Measurements from ENCODE around the gene TSTD1. TPM values are rescaled to one million over a fixed set of nuclear protein-coding genes. Genes with fewer than 3 reads are reported as not detected.

Gene TSTD1
- total and polyA plus RNA-seq, 9 donors: 13.6 to 200 (median 50.3) TPM

DNA sequence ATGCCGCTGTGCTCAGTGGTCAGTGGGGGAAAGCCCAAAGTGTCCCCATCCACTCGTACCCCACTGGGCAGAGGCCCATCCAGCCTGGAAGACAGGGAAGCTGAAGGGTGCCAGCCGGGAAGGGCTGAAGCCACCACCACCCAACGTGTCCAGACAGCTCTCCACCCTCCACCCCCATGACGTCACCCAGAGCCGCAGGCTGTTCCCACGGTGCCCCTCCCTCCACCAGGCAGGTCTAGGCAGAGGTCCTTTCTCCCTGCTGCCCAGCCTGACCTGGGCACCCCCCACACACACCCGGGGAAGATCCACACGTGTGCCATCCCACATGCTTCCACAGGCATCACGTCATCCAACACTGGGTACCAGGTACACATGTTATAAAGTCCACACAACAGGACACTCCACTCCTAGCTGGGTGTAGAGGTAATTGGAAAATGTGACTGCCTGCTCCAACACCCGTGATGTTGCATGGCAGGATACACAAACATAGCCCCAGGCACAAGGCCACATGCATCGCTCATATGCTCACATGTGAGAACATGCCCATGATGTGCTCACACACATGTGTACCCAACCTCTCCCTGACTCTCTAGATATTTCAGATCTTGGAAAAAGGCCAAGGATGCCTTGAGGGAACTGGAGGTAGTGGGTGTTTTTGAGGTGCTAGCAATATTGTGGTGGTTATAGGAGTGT, 36.1 kb upstream of the TSTD1 start:
- Histone ChIP-seq H3K36me3 (no peaks in the 10 kb centered on the region), H3K9me3 (no peaks in the 10 kb centered on the region), H3K27ac (no peak overlapping the region), H3K27me3 (no peaks in the 10 kb centered on the region), H3K4me3 (no peak overlapping the region), H3K4me1 (ENCODE audit: insufficient read depth) (no peaks in the 10 kb centered on the region)
- DNase-seq: no peak
- intact Hi-C loops (cut with DNase I): no loop called here
- WGBS, 3 donors: 73 to 76% (median 75%) methylated on average over 12 of the region's 12 CpGs
- no peak for TF ChIP-seq EP300 (IDR thresholded peaks at IDR 0.05)
- TF ChIP-seq POLR2A (IDR thresholded peaks at IDR 0.05): no peak
- TF ChIP-seq, protein P1, sequence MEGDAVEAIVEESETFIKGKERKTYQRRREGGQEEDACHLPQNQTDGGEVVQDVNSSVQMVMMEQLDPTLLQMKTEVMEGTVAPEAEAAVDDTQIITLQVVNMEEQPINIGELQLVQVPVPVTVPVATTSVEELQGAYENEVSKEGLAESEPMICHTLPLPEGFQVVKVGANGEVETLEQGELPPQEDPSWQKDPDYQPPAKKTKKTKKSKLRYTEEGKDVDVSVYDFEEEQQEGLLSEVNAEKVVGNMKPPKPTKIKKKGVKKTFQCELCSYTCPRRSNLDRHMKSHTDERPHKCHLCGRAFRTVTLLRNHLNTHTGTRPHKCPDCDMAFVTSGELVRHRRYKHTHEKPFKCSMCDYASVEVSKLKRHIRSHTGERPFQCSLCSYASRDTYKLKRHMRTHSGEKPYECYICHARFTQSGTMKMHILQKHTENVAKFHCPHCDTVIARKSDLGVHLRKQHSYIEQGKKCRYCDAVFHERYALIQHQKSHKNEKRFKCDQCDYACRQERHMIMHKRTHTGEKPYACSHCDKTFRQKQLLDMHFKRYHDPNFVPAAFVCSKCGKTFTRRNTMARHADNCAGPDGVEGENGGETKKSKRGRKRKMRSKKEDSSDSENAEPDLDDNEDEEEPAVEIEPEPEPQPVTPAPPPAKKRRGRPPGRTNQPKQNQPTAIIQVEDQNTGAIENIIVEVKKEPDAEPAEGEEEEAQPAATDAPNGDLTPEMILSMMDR (IDR thresholded peaks at IDR 0.05): no peak

DNA sequence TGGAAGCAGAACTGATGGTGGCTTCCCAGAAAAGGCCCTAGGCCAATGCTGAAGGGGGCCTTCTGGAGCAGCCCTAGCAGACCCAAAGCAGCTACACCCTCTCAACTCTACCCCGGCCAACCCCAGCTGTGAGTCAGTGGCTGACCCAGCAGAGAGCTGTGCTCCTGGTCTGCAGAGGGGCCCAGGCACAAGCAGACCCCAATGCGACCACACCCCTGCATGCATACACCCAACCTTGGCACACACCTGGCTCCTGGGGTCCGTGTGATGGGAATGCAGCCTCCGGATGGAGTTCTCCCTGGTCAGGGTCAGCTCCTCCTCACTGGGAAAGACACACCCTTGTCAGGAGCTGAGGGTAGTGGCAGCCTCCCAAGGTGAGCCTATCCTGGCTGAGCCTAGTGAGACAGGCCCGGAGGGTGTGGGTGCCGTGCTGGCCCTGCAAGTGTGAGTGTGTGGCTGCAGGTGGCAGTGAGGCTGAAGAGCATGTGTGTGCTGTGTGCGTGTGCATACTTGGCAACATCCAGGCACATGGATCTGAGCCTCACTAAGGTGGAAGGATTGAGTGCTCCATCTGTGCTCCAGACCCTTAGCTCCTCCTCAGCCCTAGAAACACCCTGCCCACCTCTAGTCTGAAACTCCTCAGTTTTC, 34.8 kb upstream of the TSTD1 start:
- no peak overlapping the region for H3K27ac ChIP-seq
- no peaks in the 10 kb centered on the region for H3K36me3 ChIP-seq
- no peak for DNase-seq
- no peaks in the 10 kb centered on the region for H3K4me1 ChIP-seq (ENCODE audit: insufficient read depth)
- H3K9me3 ChIP-seq: no peaks in the 10 kb centered on the region
- intact Hi-C loops (cut with DNase I): no loop called here
- no peak overlapping the region for H3K4me3 ChIP-seq
- WGBS, 3 donors: 65 to 83% (median 69%) methylated on average over 5 to 7 of the region's 7 CpGs
- TF ChIP-seq, protein P1 (IDR thresholded peaks at IDR 0.05): no peak
- TF ChIP-seq EP300 (IDR thresholded peaks at IDR 0.05) (no peak), POLR2A (IDR thresholded peaks at IDR 0.05) (no peak)
- H3K27me3 ChIP-seq: no peaks in the 10 kb centered on the region

DNA sequence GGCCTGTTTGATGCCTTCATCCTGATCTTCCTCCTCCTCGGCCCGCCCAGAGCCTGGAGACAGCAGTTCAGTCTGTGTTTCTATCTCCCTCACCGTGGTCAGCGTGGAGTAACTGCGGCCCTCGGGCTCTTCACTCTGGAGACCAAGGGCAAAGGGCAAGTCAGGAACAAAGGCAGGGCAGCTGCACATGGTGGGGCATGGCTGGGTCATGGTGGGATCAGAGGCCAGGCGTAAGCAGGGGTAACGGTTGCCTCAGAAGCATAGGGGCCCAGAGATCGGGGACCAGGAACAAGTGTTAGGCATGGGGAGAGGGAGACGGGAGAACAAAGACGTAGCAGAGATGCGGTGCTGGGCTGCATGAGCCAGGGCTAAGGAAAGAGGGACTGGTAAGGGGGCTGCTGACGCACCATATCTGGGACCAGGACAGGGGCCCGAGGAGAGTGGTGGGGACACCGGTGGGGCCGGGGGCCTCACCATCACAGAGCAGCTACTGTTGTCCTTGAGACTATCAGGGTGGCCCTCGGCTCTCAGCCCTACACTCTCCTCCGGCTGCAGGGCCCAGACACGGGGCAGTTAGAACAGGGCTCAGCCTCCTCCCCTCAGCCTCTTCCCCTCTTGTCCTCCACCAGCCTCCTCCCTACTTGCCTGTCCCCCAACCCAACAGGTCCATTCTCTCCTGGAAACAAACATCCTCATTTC, 34.1 kb upstream of the TSTD1 start:
- Histone ChIP-seq H3K9me3 (no peaks in the 10 kb centered on the region), H3K4me3 (no peak overlapping the region), H3K27me3 (no peaks in the 10 kb centered on the region), H3K4me1 (ENCODE audit: insufficient read depth) (no peaks in the 10 kb centered on the region), H3K27ac (no peak overlapping the region), H3K36me3 (no peaks in the 10 kb centered on the region)
- no peak for TF ChIP-seq POLR2A (IDR thresholded peaks at IDR 0.05)
- TF ChIP-seq EP300 (IDR thresholded peaks at IDR 0.05): no peak
- DNase-seq: no peak
- WGBS, 3 donors: 84 to 85% (median 84%) methylated on average over 19 of the region's 19 CpGs
- intact Hi-C loops (cut with DNase I): no loop called here

DNA sequence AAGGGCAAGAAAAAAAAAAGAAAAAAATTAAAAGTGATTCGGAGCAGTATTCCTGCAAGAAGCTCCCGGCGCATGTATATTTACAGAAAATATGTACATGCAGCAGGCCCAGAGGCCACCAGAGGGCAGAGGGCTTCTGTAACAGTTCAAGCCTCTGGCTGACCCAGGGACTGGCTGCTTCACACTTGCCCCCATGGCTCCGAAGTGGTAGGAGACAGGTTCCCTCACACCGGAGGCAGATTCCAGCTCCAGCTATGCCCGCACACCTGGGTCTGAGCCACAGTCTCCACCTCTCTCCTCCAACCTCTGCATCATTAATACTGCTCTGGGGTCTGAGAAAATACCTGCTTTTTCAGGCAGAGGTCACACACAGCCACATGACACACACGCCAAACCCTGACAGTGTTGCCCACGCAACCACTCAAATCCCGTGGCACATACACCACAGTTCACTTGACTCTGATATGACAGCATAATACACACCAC, 33.2 kb upstream of the TSTD1 start:
- H3K9me3 ChIP-seq: no peaks in the 10 kb centered on the region
- no peaks in the 10 kb centered on the region for H3K4me1 ChIP-seq (ENCODE audit: insufficient read depth)
- WGBS, 3 donors: 71 to 78% (median 73%) methylated on average over 9 of the region's 9 CpGs
- H3K36me3 ChIP-seq: no peaks in the 10 kb centered on the region
- intact Hi-C loops (cut with DNase I): no loop called here
- TF ChIP-seq POLR2A (IDR thresholded peaks at IDR 0.05) (no peak), EP300 (IDR thresholded peaks at IDR 0.05) (no peak)
- TF ChIP-seq, protein P1 (IDR thresholded peaks at IDR 0.05): no peak
- no peaks in the 10 kb centered on the region for H3K27me3 ChIP-seq
- no peak overlapping the region for H3K4me3 ChIP-seq
- DNase-seq: no peak
- H3K27ac ChIP-seq: no peak overlapping the region

Data from ovary (tissue), 9 donors.